ENCODE results near the gene CHRM5. TPM values are rescaled to one million over a fixed set of nuclear protein-coding genes. Genes with fewer than 3 reads are reported as not detected.

The CHRM5 gene
- total and polyA plus RNA-seq, 3 donors from 2014 or later = 0.81 to 1.3 (median 0.94) TPM

DNA sequence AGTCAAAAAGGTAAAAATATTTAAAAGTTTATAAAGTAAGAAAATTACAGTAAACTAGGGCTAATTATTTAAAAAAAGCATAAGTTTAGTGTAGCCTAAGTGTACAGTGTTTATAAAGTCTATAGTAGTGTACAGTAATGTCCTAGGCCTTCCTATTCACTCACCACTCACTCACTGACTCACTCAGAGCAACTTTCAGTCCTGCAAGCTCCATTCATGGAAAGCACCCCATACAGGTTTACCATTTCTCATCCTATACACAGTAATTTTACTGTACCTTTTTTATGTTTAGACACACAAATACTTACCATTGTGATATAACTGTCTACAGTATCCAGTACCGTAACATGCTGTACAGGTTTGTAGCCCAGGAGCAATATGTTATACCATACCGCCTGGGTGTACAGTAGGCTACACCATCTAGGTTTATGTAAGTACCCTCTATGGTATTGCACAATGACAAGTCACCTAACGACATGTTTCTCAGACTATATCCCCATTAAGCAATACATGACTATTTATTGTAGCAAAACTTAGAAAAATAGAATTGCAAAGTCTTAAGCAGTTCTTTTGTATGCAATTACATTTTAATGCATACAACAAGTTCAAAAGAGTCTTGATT, 51.2 kb downstream of the CHRM5 start:
- no peak overlapping the region for H3K4me3 ChIP-seq
- H3K27me3 ChIP-seq = no peaks in the 10 kb centered on the region
- H3K4me1 ChIP-seq = no peaks in the 10 kb centered on the region
- intact Hi-C loops (cut with DNase I; ENCODE audit: low total_unique reads) = no loop called here
- whole genome bisulfite sequencing, 2 donors = 95 to 96% methylated on average over 3 of the region's 3 CpGs
- no peak overlapping the region for H3K27ac ChIP-seq
- no peaks in the 10 kb centered on the region for H3K36me3 ChIP-seq (ENCODE audit: low read depth, missing control alignments)
- TF ChIP-seq, protein P1, sequence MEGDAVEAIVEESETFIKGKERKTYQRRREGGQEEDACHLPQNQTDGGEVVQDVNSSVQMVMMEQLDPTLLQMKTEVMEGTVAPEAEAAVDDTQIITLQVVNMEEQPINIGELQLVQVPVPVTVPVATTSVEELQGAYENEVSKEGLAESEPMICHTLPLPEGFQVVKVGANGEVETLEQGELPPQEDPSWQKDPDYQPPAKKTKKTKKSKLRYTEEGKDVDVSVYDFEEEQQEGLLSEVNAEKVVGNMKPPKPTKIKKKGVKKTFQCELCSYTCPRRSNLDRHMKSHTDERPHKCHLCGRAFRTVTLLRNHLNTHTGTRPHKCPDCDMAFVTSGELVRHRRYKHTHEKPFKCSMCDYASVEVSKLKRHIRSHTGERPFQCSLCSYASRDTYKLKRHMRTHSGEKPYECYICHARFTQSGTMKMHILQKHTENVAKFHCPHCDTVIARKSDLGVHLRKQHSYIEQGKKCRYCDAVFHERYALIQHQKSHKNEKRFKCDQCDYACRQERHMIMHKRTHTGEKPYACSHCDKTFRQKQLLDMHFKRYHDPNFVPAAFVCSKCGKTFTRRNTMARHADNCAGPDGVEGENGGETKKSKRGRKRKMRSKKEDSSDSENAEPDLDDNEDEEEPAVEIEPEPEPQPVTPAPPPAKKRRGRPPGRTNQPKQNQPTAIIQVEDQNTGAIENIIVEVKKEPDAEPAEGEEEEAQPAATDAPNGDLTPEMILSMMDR (IDR thresholded peaks at IDR 0.05) = no peak
- no peak for TF ChIP-seq POLR2A (IDR thresholded peaks at IDR 0.05)
- no peaks in the 10 kb centered on the region for H3K9me3 ChIP-seq
- DNase-seq = no peak

DNA sequence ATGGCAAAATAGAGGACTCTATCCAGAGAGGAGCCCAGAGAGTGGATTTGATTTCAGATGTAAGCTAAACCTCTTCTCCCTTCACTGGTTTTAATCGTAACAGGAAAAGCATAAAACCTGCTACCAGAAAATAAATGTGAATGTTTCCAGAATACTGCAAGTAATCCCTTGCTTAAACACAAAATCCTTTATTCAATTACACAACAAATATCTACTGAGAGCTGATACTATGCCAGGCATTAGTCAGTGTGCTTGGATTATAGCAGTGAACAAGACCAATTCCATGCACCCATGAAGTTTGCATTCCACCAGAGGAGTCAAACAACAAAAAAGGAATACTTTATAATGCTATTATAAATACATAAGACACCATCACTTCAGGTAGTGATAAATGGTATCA, 55.6 kb downstream of the CHRM5 start:
- intact Hi-C loops (cut with DNase I; ENCODE audit: low total_unique reads) = no loop called here
- no peaks in the 10 kb centered on the region for H3K9me3 ChIP-seq
- H3K27ac ChIP-seq = no peak overlapping the region
- H3K27me3 ChIP-seq = no peaks in the 10 kb centered on the region
- no peak for DNase-seq
- H3K4me1 ChIP-seq = no peaks in the 10 kb centered on the region
- WGBS, 2 donors = 79 to 88% methylated on average over 1 of the region's 1 CpG
- no peak overlapping the region for H3K4me3 ChIP-seq
- TF ChIP-seq, protein P1 (IDR thresholded peaks at IDR 0.05) = no peak
- TF ChIP-seq POLR2A (IDR thresholded peaks at IDR 0.05) = no peak
- H3K36me3 ChIP-seq (ENCODE audit: low read depth, missing control alignments) = no peaks in the 10 kb centered on the region

DNA sequence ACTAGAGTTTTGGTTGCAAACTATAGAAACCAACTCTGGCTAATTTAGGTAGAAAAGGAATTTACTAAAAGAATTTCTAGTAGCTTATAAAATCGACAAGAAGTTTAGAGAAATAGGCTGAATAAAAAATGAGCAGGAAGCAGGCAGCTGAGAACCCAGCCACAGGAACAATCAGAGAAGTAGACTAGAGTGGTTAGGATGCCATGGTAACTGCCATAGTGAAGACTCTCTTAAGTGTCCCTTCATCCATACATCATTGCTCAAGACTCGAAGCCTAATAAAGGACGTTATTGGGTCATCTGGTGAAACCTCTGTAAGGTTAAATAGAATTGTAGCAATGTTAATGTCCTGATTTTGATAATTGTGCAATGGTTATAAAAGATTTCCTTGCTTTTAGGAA, 57.0 kb downstream of the CHRM5 start:
- WGBS, 2 donors = 83 to 86% methylated on average over 3 of the region's 3 CpGs
- H3K9me3 ChIP-seq = no peaks in the 10 kb centered on the region
- no peak overlapping the region for H3K27ac ChIP-seq
- no peaks in the 10 kb centered on the region for H3K4me1 ChIP-seq
- H3K4me3 ChIP-seq = no peak overlapping the region
- intact Hi-C loops (cut with DNase I; ENCODE audit: low total_unique reads) = no loop called here
- no peaks in the 10 kb centered on the region for H3K27me3 ChIP-seq
- DNase-seq = no peak
- no peak for TF ChIP-seq POLR2A (IDR thresholded peaks at IDR 0.05)
- TF ChIP-seq, protein P1 (IDR thresholded peaks at IDR 0.05) = no peak
- H3K36me3 ChIP-seq (ENCODE audit: low read depth, missing control alignments) = no peaks in the 10 kb centered on the region

DNA sequence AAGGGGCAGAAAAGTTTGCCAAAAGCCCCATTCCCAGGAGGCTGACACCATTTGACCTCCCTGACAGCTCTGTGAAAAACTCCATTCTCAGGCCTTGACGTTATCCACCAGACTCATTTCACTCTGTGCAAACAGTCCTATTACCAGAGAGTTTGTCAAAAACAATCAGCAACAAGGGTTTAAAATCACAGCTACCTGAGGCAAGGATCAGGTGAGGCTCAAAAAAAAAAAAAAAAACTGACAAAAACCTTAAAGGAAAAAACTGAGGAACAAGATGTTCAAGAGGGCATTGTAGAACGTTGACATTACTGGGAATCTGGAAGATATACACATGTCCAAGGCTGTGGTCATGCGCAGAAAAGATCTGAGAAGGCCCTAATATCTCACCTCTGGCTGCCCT, 59.3 kb downstream of the CHRM5 start:
- TF ChIP-seq, protein P1 (IDR thresholded peaks at IDR 0.05) = no peak
- TF ChIP-seq POLR2A (IDR thresholded peaks at IDR 0.05) = no peak
- Histone ChIP-seq H3K4me1 (no peaks in the 10 kb centered on the region), H3K27me3 (no peaks in the 10 kb centered on the region), H3K36me3 (ENCODE audit: low read depth, missing control alignments) (no peaks in the 10 kb centered on the region), H3K4me3 (no peak overlapping the region), H3K9me3 (no peaks in the 10 kb centered on the region), H3K27ac (no peak overlapping the region)
- intact Hi-C loops (cut with DNase I; ENCODE audit: low total_unique reads) = no loop called here
- no peak for DNase-seq
- WGBS, 2 donors = 58 to 66% methylated on average over 3 of the region's 3 CpGs
